GM23338 (cell line): ENCODE results near the gene MPIG6B. TPM values are rescaled to one million over a fixed set of nuclear protein-coding genes. Genes with fewer than 3 reads are reported as not detected.

Experiments used
- ATAC-seq: fragments of 200-7000 bp; cut with Tn5 transposase; 3 replicates; pipeline ENCODE4 v1.9.1; 2020
- DNase-seq: peaks from one replicate; pipeline ENCODE4 v3.0.0-alpha.2; 2015; ENCODE audit warnings: low spot score
- H2AFZ ChIP-seq: fragments of 200-600 bp; sonication (generic); 2 replicates; pipeline ENCODE4 v1.8.0; 2016; ENCODE audit warnings: antibody characterized with exemption, mild to moderate bottlenecking, moderate library complexity
- H3F3A ChIP-seq: fragments of 200-600 bp; sonication (generic); replicated peaks from 2 replicates; pipeline ENCODE4 v1.8.0; 2017; ENCODE audit warnings: antibody characterized with exemption, mixed run types, low read depth
- H3K27ac ChIP-seq: fragments of 200-600 bp; sonication (generic); 2 replicates; pipeline ENCODE4 v1.6.1; 2016; ENCODE audit warnings: low read depth
- H3K27me3 ChIP-seq: fragments of 200-600 bp; sonication (generic); 2 replicates; pipeline ENCODE4 v1.8.0; 2016; ENCODE audit warnings: mild to moderate bottlenecking, mixed run types, moderate library complexity; ENCODE audit not compliant: insufficient read depth
- H3K36me3 ChIP-seq: fragments of 200-600 bp; sonication (generic); 2 replicates; pipeline ENCODE4 v1.8.0; 2016; ENCODE audit warnings: mild to moderate bottlenecking; ENCODE audit not compliant: insufficient read depth
- H3K4me1 ChIP-seq: fragments of 200-600 bp; sonication (generic); 2 replicates; pipeline ENCODE4 v1.8.0; 2016; ENCODE audit warnings: mild to moderate bottlenecking, moderate library complexity; ENCODE audit not compliant: insufficient read depth
- H3K4me2 ChIP-seq: fragments of 200-600 bp; sonication (generic); 2 replicates; pipeline ENCODE4 v1.7.1; 2017; ENCODE audit warnings: mixed run types
- H3K4me3 ChIP-seq: fragments of 200-600 bp; sonication (generic); 2 replicates; pipeline ENCODE4 v1.6.1; 2016; ENCODE audit warnings: mixed run types
- H3K79me2 ChIP-seq: fragments of 200-600 bp; sonication (generic); replicated peaks from 2 replicates; pipeline ENCODE4 v1.8.0; 2017; ENCODE audit warnings: mild to moderate bottlenecking; ENCODE audit not compliant: insufficient read depth
- H3K9me2 ChIP-seq: fragments of 200-600 bp; sonication (generic); 2 replicates; pipeline ENCODE4 v1.8.0; 2017; ENCODE audit not compliant: insufficient read depth
- H4K20me1 ChIP-seq: fragments of 200-600 bp; sonication (generic); replicated peaks from 2 replicates; pipeline ENCODE4 v1.8.0; 2017; ENCODE audit warnings: mild to moderate bottlenecking; ENCODE audit not compliant: insufficient read depth
- H3K27ac Mint-ChIP-seq: 2 replicates; pipeline ENCODE4 v1.8.0; 2020; ENCODE audit warnings: inconsistent platforms, mild to moderate bottlenecking, moderate library complexity, mixed read lengths
- H3K27me3 Mint-ChIP-seq: 3 replicates; pipeline ENCODE4 v1.8.0; 2022; ENCODE audit warnings: low read depth, mild to moderate bottlenecking, moderate library complexity, mixed read lengths, inconsistent platforms; ENCODE audit not compliant: insufficient read depth, poor library complexity
- H3K36me3 Mint-ChIP-seq: 3 replicates; pipeline ENCODE4 v1.8.0; 2021; ENCODE audit warnings: low read depth, mild to moderate bottlenecking, inconsistent platforms, moderate library complexity, mixed read lengths
- H3K4me1 Mint-ChIP-seq: 3 replicates; pipeline ENCODE4 v1.8.0; 2020; ENCODE audit warnings: mild to moderate bottlenecking, inconsistent platforms, mixed read lengths
- H3K4me3 Mint-ChIP-seq: 3 replicates; pipeline ENCODE4 v1.8.0; 2021; ENCODE audit warnings: moderate library complexity, mild to moderate bottlenecking, inconsistent platforms, mixed read lengths
- H3K9me3 Mint-ChIP-seq: 3 replicates; pipeline ENCODE4 v1.8.0; 2020; ENCODE audit warnings: moderate library complexity, mild to moderate bottlenecking, inconsistent platforms, mixed read lengths
- CREB1 ChIP-seq: fragments of 250-450 bp; sonication (Bioruptor Pico); IDR thresholded peaks from 2 replicates; pipeline ENCODE4 v1.5.0; 2020; ENCODE audit warnings: low read depth, mild to moderate bottlenecking, moderate library complexity
- EZH2 ChIP-seq: fragments of 200-600 bp; sonication (generic); IDR thresholded peaks from one replicate; pipeline ENCODE4 v1.8.0; 2017; ENCODE audit warnings: antibody characterized with exemption, mild to moderate bottlenecking, low read depth; ENCODE audit not compliant: unreplicated experiment
- NANOG ChIP-seq: IDR thresholded peaks from 2 replicates; pipeline ENCODE4 v1.6.1; 2016; ENCODE audit warnings: antibody characterized with exemption, borderline replicate concordance
- POLR2AphosphoS5 ChIP-seq: IDR thresholded peaks from 2 replicates; pipeline ENCODE4 v1.6.1; 2016; ENCODE audit warnings: antibody characterized with exemption, low read depth
- ZNF331 ChIP-seq: fragments of 250-450 bp; sonication (Bioruptor Pico); IDR thresholded peaks from 2 replicates; pipeline ENCODE4 v1.5.0; 2020; ENCODE audit warnings: low read depth, mild to moderate bottlenecking, moderate library complexity
- polyA plus RNA-seq: library from polyadenylated mRNA; unstranded; fragments of >200 nt; fragmentation: Nextera tagmentation; extraction: Ambion mirVana; gene quantifications from 2 replicates; pipeline ENCODE4 v1.2.1, GENCODE V29; 2016
- total RNA-seq: library from RNA; depleted of rRNA; stranded (reverse); fragments of >200 nt; shearing (Covaris generic); gene quantifications from 2 replicates; pipeline ENCODE4 v1.2.3, GENCODE V29; 2014
- TF ChIP-seq, protein P1 (sequence below): IDR thresholded peaks from 2 replicates; pipeline ENCODE4 v1.6.1; 2016; ENCODE audit warnings: antibody characterized with exemption
- TF ChIP-seq, protein P2 (sequence below), 2 experiments: fragments of 200-600 bp in 1 of 2; sonication (generic) in 1 of 2; conservative IDR thresholded peaks; 2 replicates each; pipeline versions ENCODE4 v1.5.1 to v1.6.1; 2016 to 2017; ENCODE audit warnings: antibody characterized with exemption in 2 of 2, low read depth in 2 of 2, mild to moderate bottlenecking in 2 of 2, moderate library complexity in 1 of 2

MPIG6B gene
- total and polyA plus RNA-seq, 2 experiments from 2014 or later = 0.13 TPM; not detected in 1

- Histone ChIP-seq H2AFZ (no peak overlapping the region), H3K79me2 (peaks cover 27% of the 10 kb centered on the region), H3K4me3 (peak overlapping the region; percentile 96), H3K4me2 (peak overlapping the region; percentile 91), H3F3A (peaks cover 62% of the 10 kb centered on the region), H3K27me3 (no peaks in the 10 kb centered on the region), H3K36me3 (peaks cover 29% of the 10 kb centered on the region), H4K20me1 (peaks cover 11% of the 10 kb centered on the region; the same call in 1 of the 2 replicates), H3K9me2 (no peaks in the 10 kb centered on the region), H3K27ac (peak overlapping the region; percentile 78; the same call in 1 of the 2 replicates), H3K4me1 (peaks cover 45% of the 10 kb centered on the region)
- Mint-ChIP-seq H3K9me3 (no peaks in the 10 kb centered on the region), H3K27me3 (peaks cover 27% of the 10 kb centered on the region), H3K27ac (peak overlapping the region; percentile 92), H3K4me3 (peak overlapping the region; percentile 92), H3K36me3 (peaks cover 42% of the 10 kb centered on the region), H3K4me1 (peaks cover 50% of the 10 kb centered on the region)
- no peak for DNase-seq
- no peak for TF ChIP-seq EZH2
- no peak for TF ChIP-seq ZNF331
- TF ChIP-seq CREB1 (CRISPR knock-in tag) = peak; percentile 64; the same call in 1 of the 2 replicates
- ATAC-seq = no peak
Measured at GRCh38 chr6:31734247-31734820, 11.2 kb downstream of the MPIG6B start.

DNA sequence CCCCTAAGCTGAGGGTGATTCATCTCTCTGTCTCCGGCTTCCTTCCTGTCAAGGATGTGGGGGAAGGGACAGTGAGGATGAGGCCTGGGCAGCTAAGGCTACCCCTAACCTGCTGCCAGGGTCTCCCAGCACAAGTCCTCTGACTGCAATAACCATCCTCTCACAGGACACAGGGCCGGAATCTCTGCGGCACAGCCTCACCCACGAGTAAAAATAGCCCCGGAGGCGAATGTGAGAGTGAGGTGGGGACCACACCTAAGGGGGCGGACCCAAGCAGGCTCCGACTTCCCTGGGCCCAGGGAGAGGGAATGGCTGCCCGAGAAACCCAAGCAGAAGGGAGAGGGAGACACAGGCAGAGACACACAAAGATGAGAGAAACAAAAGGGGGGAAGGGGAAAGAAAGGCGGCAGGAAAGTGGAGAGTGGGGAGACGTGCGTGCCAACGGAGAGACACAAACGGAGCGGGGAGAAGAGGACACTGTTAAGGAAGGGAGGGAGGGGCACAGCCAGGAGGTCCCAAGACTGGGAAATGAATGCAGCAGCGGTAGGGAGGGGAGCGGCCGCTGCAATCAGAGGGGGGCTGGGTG, 11.7 kb downstream of the MPIG6B start:
- Histone ChIP-seq H3K79me2 (peaks cover 27% of the 10 kb centered on the region), H4K20me1 (peaks cover 11% of the 10 kb centered on the region; the same call in 1 of the 2 replicates), H3F3A (peaks cover 62% of the 10 kb centered on the region), H3K36me3 (peaks cover 29% of the 10 kb centered on the region), H3K4me3 (peak overlapping the region; percentile 96), H3K4me1 (peaks cover 45% of the 10 kb centered on the region), H3K27ac (peak overlapping the region; percentile 78; the same call in 1 of the 2 replicates), H2AFZ (no peak overlapping the region), H3K4me2 (peak overlapping the region; percentile 91), H3K9me2 (no peaks in the 10 kb centered on the region), H3K27me3 (no peaks in the 10 kb centered on the region)
- peak; percentile 85 for DNase-seq
- TF ChIP-seq NANOG (no peak), POLR2AphosphoS5 (peak; percentile 72)
- TF ChIP-seq, protein P1, sequence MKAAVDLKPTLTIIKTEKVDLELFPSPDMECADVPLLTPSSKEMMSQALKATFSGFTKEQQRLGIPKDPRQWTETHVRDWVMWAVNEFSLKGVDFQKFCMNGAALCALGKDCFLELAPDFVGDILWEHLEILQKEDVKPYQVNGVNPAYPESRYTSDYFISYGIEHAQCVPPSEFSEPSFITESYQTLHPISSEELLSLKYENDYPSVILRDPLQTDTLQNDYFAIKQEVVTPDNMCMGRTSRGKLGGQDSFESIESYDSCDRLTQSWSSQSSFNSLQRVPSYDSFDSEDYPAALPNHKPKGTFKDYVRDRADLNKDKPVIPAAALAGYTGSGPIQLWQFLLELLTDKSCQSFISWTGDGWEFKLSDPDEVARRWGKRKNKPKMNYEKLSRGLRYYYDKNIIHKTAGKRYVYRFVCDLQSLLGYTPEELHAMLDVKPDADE = peak; percentile 12; the same call in 1 of the 2 replicates
- TF ChIP-seq, protein P2, sequence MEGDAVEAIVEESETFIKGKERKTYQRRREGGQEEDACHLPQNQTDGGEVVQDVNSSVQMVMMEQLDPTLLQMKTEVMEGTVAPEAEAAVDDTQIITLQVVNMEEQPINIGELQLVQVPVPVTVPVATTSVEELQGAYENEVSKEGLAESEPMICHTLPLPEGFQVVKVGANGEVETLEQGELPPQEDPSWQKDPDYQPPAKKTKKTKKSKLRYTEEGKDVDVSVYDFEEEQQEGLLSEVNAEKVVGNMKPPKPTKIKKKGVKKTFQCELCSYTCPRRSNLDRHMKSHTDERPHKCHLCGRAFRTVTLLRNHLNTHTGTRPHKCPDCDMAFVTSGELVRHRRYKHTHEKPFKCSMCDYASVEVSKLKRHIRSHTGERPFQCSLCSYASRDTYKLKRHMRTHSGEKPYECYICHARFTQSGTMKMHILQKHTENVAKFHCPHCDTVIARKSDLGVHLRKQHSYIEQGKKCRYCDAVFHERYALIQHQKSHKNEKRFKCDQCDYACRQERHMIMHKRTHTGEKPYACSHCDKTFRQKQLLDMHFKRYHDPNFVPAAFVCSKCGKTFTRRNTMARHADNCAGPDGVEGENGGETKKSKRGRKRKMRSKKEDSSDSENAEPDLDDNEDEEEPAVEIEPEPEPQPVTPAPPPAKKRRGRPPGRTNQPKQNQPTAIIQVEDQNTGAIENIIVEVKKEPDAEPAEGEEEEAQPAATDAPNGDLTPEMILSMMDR (conservative IDR thresholded peaks at IDR 0.05; ENCODE audit: low read depth in 2 of 2) = no peak
- Mint-ChIP-seq H3K4me1 (peaks cover 53% of the 10 kb centered on the region), H3K4me3 (peak overlapping the region; percentile 92), H3K9me3 (no peaks in the 10 kb centered on the region), H3K27ac (peak overlapping the region; percentile 47; the same call in 1 of the 2 replicates), H3K36me3 (peaks cover 42% of the 10 kb centered on the region), H3K27me3 (peaks cover 33% of the 10 kb centered on the region)
- ATAC-seq = peak; percentile 36
